DOHH2 (cell line): ENCODE results near the gene SELPLG.

Source experiments
- CTCF ChIP-seq: fragments of 200-600 bp; sonication (generic); IDR thresholded peaks from one replicate; pipeline ENCODE4 v1.5.1; 2014; ENCODE audit warnings: antibody characterized with exemption, mild to moderate bottlenecking, low read depth, low read length; ENCODE audit not compliant: poor library complexity, severe bottlenecking
- EZH2phosphoT487 ChIP-seq: fragments of 200-600 bp; sonication (generic); IDR thresholded peaks from 2 replicates; pipeline ENCODE4 v1.6.1; 2017; ENCODE audit warnings: borderline replicate concordance, mild to moderate bottlenecking, antibody characterized with exemption, low read length, moderate library complexity, mixed read lengths

GRCh38 chr12:108630481-108631207 is 3.0 kb downstream of the SELPLG start:
- no peak for TF ChIP-seq CTCF
- no peak for TF ChIP-seq EZH2phosphoT487
